A549 (cell line): ENCODE measurements around the gene GREB1. TPM values are rescaled to one million over a fixed set of nuclear protein-coding genes. Genes with fewer than 3 reads are reported as not detected.

Source experiments
- ATAC-seq, 2 experiments: fragments of 200-7000 bp in 1 of 2; fragments of >200 bp in 1 of 2; cut with Nextera tagmentation in 1 of 2; cut with Tn5 transposase in 1 of 2; 3 replicates each; pipeline versions ENCODE4 v1.8.0 to v1.9.1; 2018 to 2020; ENCODE audit warnings: mild to moderate bottlenecking in 1 of 2, moderate library complexity in 1 of 2
- CTCF ChIA-PET: fragments of 300-600 bp; sonication (Branson Sonifier 250); formaldehyde crosslinking; extraction: SDS; loops from one replicate; lab custom pipeline; 2021; ENCODE audit warnings: antibody characterized with exemption, inconsistent platforms; lab: Yijun Ruan, JAX
- POLR2A ChIA-PET: fragments of 350-600 bp; formaldehyde crosslinking; extraction: SDS; loops from one replicate; lab custom pipeline; 2021; ENCODE audit warnings: antibody characterized with exemption, inconsistent platforms; lab: Yijun Ruan, JAX
- DNase-seq, 2 experiments: peaks; one replicate each; pipeline versions ENCODE4 v3.0.0 to v3.0.0-alpha.2; 2011 to 2016; ENCODE audit warnings: low read depth in 1 of 2, low spot score in 1 of 2
- FAIRE-seq: peaks from 2 replicates; lab custom pipeline; 2011; peaks lifted over from hg19 to GRCh38; lab: Jason Lieb, UNC
- H3K27ac ChIP-seq, 2 experiments: fragments of >200 bp; sonication (Bioruptor Twin); formaldehyde crosslinking; 3 replicates each; pipeline ENCODE4 v1.5.1; 2016 to 2017
- H3K4me1 ChIP-seq: fragments of >200 bp; sonication (Bioruptor Twin); formaldehyde crosslinking; 3 replicates; pipeline ENCODE4 v1.6.1; 2016
- H3K4me2 ChIP-seq: fragments of >200 bp; sonication (Bioruptor Twin); formaldehyde crosslinking; 3 replicates; pipeline ENCODE4 v1.6.1; 2016
- H3K4me3 ChIP-seq: fragments of >200 bp; sonication (Bioruptor Twin); formaldehyde crosslinking; 3 replicates; pipeline ENCODE4 v1.5.1; 2016
- H3K9me3 ChIP-seq: fragments of >200 bp; sonication (Bioruptor Twin); formaldehyde crosslinking; 3 replicates; pipeline ENCODE4 v1.6.1; 2016
- BHLHE40 ChIP-seq: IDR thresholded peaks from 2 replicates; pipeline ENCODE4 v1.6.1; 2012; ENCODE audit warnings: low read depth, low read length, inconsistent platforms
- CBX2 ChIP-seq: fragments of 200-600 bp; sonication (generic); IDR thresholded peaks from 2 replicates; pipeline ENCODE4 v1.6.1; 2016; ENCODE audit warnings: low read depth, mild to moderate bottlenecking, borderline replicate concordance
- CEBPB ChIP-seq, 2 experiments: fragments of >200 bp in 1 of 2; sonication (Bioruptor Twin) in 1 of 2; formaldehyde crosslinking in 1 of 2; IDR thresholded peaks; 2 replicates each; pipeline ENCODE4 v1.6.1; 2012 to 2016
- CHD4 ChIP-seq: fragments of 200-600 bp; sonication (generic); IDR thresholded peaks from 2 replicates; pipeline ENCODE4 v1.6.1; 2016; ENCODE audit warnings: antibody characterized with exemption, mild to moderate bottlenecking, borderline replicate concordance
- EHF ChIP-seq: fragments of 250-450 bp; sonication (Bioruptor Pico); IDR thresholded peaks from 2 replicates; pipeline ENCODE4 v1.5.0; 2020; ENCODE audit warnings: mild to moderate bottlenecking
- EHMT2 ChIP-seq: fragments of 200-600 bp; sonication (generic); IDR thresholded peaks from 2 replicates; pipeline ENCODE4 v1.6.1; 2016; ENCODE audit warnings: antibody characterized with exemption, low read depth, mild to moderate bottlenecking, moderate library complexity
- ESRRA ChIP-seq: fragments of 150-350 bp; IDR thresholded peaks from 2 replicates; pipeline ENCODE4 v1.6.1; 2014; ENCODE audit warnings: mild to moderate bottlenecking, low read length, borderline replicate concordance
- HDAC2 ChIP-seq: fragments of 200-600 bp; sonication (generic); IDR thresholded peaks from 2 replicates; pipeline ENCODE4 v1.6.1; 2016
- HMGXB4 ChIP-seq: fragments of 250-450 bp; sonication (Bioruptor Pico); IDR thresholded peaks from 2 replicates; pipeline ENCODE4 v1.5.0; 2021; ENCODE audit warnings: mild to moderate bottlenecking, moderate library complexity, borderline replicate concordance
- HOXB13 ChIP-seq: fragments of 250-450 bp; sonication (Bioruptor Pico); IDR thresholded peaks from 2 replicates; pipeline ENCODE4 v1.5.0; 2020; ENCODE audit warnings: low read depth, mild to moderate bottlenecking, moderate library complexity
- HOXB5 ChIP-seq: fragments of 250-450 bp; sonication (Bioruptor Pico); IDR thresholded peaks from 2 replicates; pipeline ENCODE4 v1.5.0; 2020; ENCODE audit warnings: mild to moderate bottlenecking, moderate library complexity
- JUN ChIP-seq, 2 experiments: fragments of >200 bp; sonication (Bioruptor Twin); formaldehyde crosslinking; IDR thresholded peaks; 2 replicates in 1 of 2; 3 replicates in 1 of 2; pipeline ENCODE4 v1.6.1; 2016 to 2017
- JUNB ChIP-seq: fragments of >200 bp; sonication (Bioruptor Twin); formaldehyde crosslinking; IDR thresholded peaks from 2 replicates; pipeline ENCODE4 v1.6.1; 2016
- KDM5A ChIP-seq: fragments of 200-600 bp; sonication (generic); IDR thresholded peaks from 2 replicates; pipeline ENCODE4 v1.6.1; 2016; ENCODE audit warnings: antibody characterized with exemption, mild to moderate bottlenecking
- MAX ChIP-seq: IDR thresholded peaks from 2 replicates; pipeline ENCODE4 v1.6.1; 2012
- MAZ ChIP-seq: fragments of 150-350 bp; IDR thresholded peaks from 2 replicates; pipeline ENCODE4 v1.6.1; 2014; ENCODE audit warnings: antibody characterized with exemption, low read depth, low read length, borderline replicate concordance
- PHF8 ChIP-seq: fragments of 200-600 bp; sonication (generic); IDR thresholded peaks from 2 replicates; pipeline ENCODE4 v1.6.1; 2016; ENCODE audit warnings: low read depth, mild to moderate bottlenecking, antibody characterized with exemption, moderate library complexity, borderline replicate concordance
- RNF2 ChIP-seq: fragments of 200-600 bp; sonication (generic); IDR thresholded peaks from 2 replicates; pipeline ENCODE4 v1.6.1; 2016; ENCODE audit warnings: low read depth, mild to moderate bottlenecking, antibody characterized with exemption, moderate library complexity, borderline replicate concordance
- USF2 ChIP-seq: fragments of 450-650 bp; IDR thresholded peaks from 2 replicates; pipeline ENCODE4 v1.6.1; 2014; ENCODE audit warnings: antibody characterized with exemption
- ZC3H11A ChIP-seq: fragments of 450-650 bp; IDR thresholded peaks from 2 replicates; pipeline ENCODE4 v1.6.1; 2014; ENCODE audit warnings: antibody characterized with exemption, mild to moderate bottlenecking
- ZSCAN20 ChIP-seq: fragments of 250-450 bp; sonication (Bioruptor Pico); IDR thresholded peaks from 2 replicates; pipeline ENCODE4 v1.8.0; 2022; ENCODE audit warnings: mild to moderate bottlenecking, moderate library complexity
- WGBS: methylation state at CpG from one replicate; pipeline ENCODE4 v1.1.6; 2017; ENCODE audit errors: missing lambda C conversion rate; 5-methylcytosine and 5-hydroxymethylcytosine counted together
- polyA plus RNA-seq, 4 experiments: library from polyadenylated mRNA; depleted of rRNA in 3 of 4; stranded (reverse); fragments of >200 nt; fragmentation: RNase III in 1 of 4; extraction: RNeasy Plus Mini Kit Qiagen cat#74134 plus additional on column Dnase treatment in 1 of 4; gene quantifications; 2 replicates in 3 of 4; 3 replicates in 1 of 4; pipeline ENCODE4 v1.2.3, GENCODE V29; 2011 to 2017

GREB1 gene
- polyA plus RNA-seq, 2 of the 4 experiments (the other 2 are of a cell fraction): 1.1 to 1.3 TPM

- 83% methylated on average over 28 of the region's 33 CpGs for WGBS
- H3K9me3 ChIP-seq: no peaks in the 10 kb centered on the region
- H3K4me2 ChIP-seq: no peak overlapping the region
- H3K4me1 ChIP-seq: no peaks in the 10 kb centered on the region
- FAIRE-seq (no peak), DNase-seq (no peak)
- H3K4me3 ChIP-seq: no peak overlapping the region
- POLR2A ChIA-PET: no interaction called here
- no peak overlapping the region for H3K27ac ChIP-seq
- TF ChIP-seq HMGXB4 (CRISPR knock-in tag): no peak
- TF ChIP-seq JUN (IDR thresholded peaks at IDR 0.05): no peak
- no peak for TF ChIP-seq CEBPB (IDR thresholded peaks at IDR 0.05)
- no peak for TF ChIP-seq BHLHE40
- no peak for TF ChIP-seq EHMT2
- no peak for TF ChIP-seq USF2
- TF ChIP-seq ESRRA: no peak
- TF ChIP-seq, all 56 proteins: peak for 0
- ATAC-seq: peak; percentile 67 to 80
- CTCF ChIA-PET: interaction anchor here (1.0 to 1.7 kb wide), 2 partner anchors 15 to 35 kb away, joined by 3 to 6 read pairs; no protein-coding TSS in a partner anchor
These were observed 84.3 kb downstream of the GREB1 start for GRCh38 chr2:11617984-11618707.

GRCh38 chr2:11618708-11619062 is 84.8 kb downstream of the GREB1 start:
- Histone ChIP-seq H3K4me1 (no peaks in the 10 kb centered on the region), H3K4me3 (no peak overlapping the region), H3K27ac (no peak overlapping the region), H3K9me3 (no peaks in the 10 kb centered on the region), H3K4me2 (no peak overlapping the region)
- CTCF ChIA-PET: interaction anchor here (1.7 kb wide), 1 partner anchor 36 kb away, joined by 6 read pairs; no protein-coding TSS in a partner anchor
- WGBS: 81% methylated on average over 19 of the region's 20 CpGs
- no peak for TF ChIP-seq KDM5A
- TF ChIP-seq CHD4: no peak
- TF ChIP-seq PHF8: no peak
- TF ChIP-seq JUNB: no peak
- no peak for TF ChIP-seq ESRRA
- TF ChIP-seq CBX2: no peak
- TF ChIP-seq USF2: no peak
- no peak for TF ChIP-seq HMGXB4 (CRISPR knock-in tag)
- no peak for TF ChIP-seq EHF
- TF ChIP-seq HDAC2: no peak
- TF ChIP-seq MAX: no peak
- no peak for TF ChIP-seq HOXB5
- no peak for TF ChIP-seq HOXB13 (CRISPR knock-in tag)
- no peak for TF ChIP-seq ZC3H11A
- no peak for TF ChIP-seq RNF2
- no peak for TF ChIP-seq JUN (IDR thresholded peaks at IDR 0.05)
- TF ChIP-seq ZSCAN20: no peak
- TF ChIP-seq MAZ: no peak
- ATAC-seq (no peak), DNase-seq (no peak), FAIRE-seq (no peak)
- POLR2A ChIA-PET: no interaction called here
